IMR-90 (cell line): ENCODE data around the gene NADSYN1.
"Not testable (repeated sequence)": the region's sequence is repeated elsewhere in the genome, so short reads cannot be mapped to it uniquely, and the experiment has no call there.

ENCODE experiments used
- CEBPB ChIP-seq: IDR thresholded peaks from 2 replicates; pipeline ENCODE4 v1.6.1; 2012; ENCODE audit warnings: low read depth, low read length, improper control_type of control experiment
- CTCF ChIP-seq: conservative IDR thresholded peaks from 2 replicates; pipeline ENCODE4 v1.5.1; 2012; ENCODE audit warnings: mild to moderate bottlenecking, low read depth, low read length, improper control_type of control experiment
- MAZ ChIP-seq: IDR thresholded peaks from 2 replicates; pipeline ENCODE4 v1.6.1; 2012; ENCODE audit warnings: low read depth, mild to moderate bottlenecking, low read length, improper control_type of control experiment, moderate library complexity, borderline replicate concordance
- POLR2A ChIP-seq: IDR thresholded peaks from 2 replicates; pipeline ENCODE4 v1.6.1; 2012; ENCODE audit warnings: mild to moderate bottlenecking, low read depth, low read length

GRCh38 chr11:71537977-71538665 is 85.1 kb downstream of the NADSYN1 start, which contains the start of gene KRTAP5-8:
- not testable (repeated sequence) for TF ChIP-seq CTCF, POLR2A, MAZ, CEBPB
